B cell (primary cell): Measurements from ENCODE around the gene CA14. TPM values are rescaled to one million over a fixed set of nuclear protein-coding genes. Genes with fewer than 3 reads are reported as not detected.

ENCODE experiments used
- ATAC-seq: fragments of 200-7000 bp; cut with Tn5 transposase; one replicate; pipeline ENCODE4 v1.10.0; 2021; ENCODE audit warnings: low read depth, mild to moderate bottlenecking, moderate number of reproducible peaks, moderate library complexity
- CTCF ChIA-PET: fragments of 350-600 bp; sonication (Branson Sonifier 250); formaldehyde crosslinking; loops from one replicate; lab custom pipeline; 2021; ENCODE audit warnings: antibody characterized with exemption, inconsistent platforms; lab: Charles Lee
- POLR2A ChIA-PET: fragments of 350-600 bp; sonication (Branson Sonifier 250); formaldehyde crosslinking; loops from one replicate; lab custom pipeline; 2021; ENCODE audit warnings: antibody characterized with exemption; lab: Charles Lee
- DNase-seq: peaks from one replicate; pipeline ENCODE4 v3.0.0; 2013
- H2AFZ ChIP-seq: 2 replicates; pipeline ENCODE4 v1.6.1; 2012; ENCODE audit warnings: mild to moderate bottlenecking, low read depth, low read length; ENCODE audit not compliant: insufficient read depth, poor library complexity, severe bottlenecking
- H3K27ac ChIP-seq, 2 donors: 1 replicate in 1 of 2; 2 replicates in 1 of 2; pipeline ENCODE4 v1.5.1; 2012 to 2013; ENCODE audit warnings: low read length in 2 of 2, mild to moderate bottlenecking in 2 of 2, moderate library complexity in 1 of 2
- H3K27me3 ChIP-seq, 4 experiments: fragments of 200-600 bp in 1 of 4; sonication (generic) in 1 of 4; replicated peaks in 1 of 4; 1 replicate in 2 of 4; 2 replicates in 2 of 4; pipeline versions ENCODE4 v1.6.1 to v1.7.0; 2013 to 2016; ENCODE audit warnings: low read length in 3 of 4, mild to moderate bottlenecking in 2 of 4, mixed read lengths in 1 of 4, moderate library complexity in 1 of 4; ENCODE audit not compliant: insufficient read depth in 4 of 4, control insufficient read depth in 3 of 4; ENCODE audit errors: control extremely low read depth in 1 of 4
- H3K36me3 ChIP-seq, 2 experiments: replicated peaks in 1 of 2; 1 replicate in 1 of 2; 2 replicates in 1 of 2; pipeline versions ENCODE4 v1.6.1 to v1.7.1; 2013; ENCODE audit warnings: low read length in 1 of 2; ENCODE audit not compliant: insufficient read depth in 2 of 2, control insufficient read depth in 1 of 2; ENCODE audit errors: control extremely low read depth in 1 of 2, extremely low read depth in 1 of 2
- H3K4me1 ChIP-seq, 2 donors: fragments of 200-600 bp in 1 of 2; sonication (generic) in 1 of 2; 1 replicate in 1 of 2; 2 replicates in 1 of 2; pipeline versions ENCODE4 v1.5.1 to v1.6.1; 2013 to 2017; ENCODE audit warnings: low read length in 2 of 2; ENCODE audit not compliant: control insufficient read depth in 2 of 2, insufficient read depth in 2 of 2
- H3K4me2 ChIP-seq: replicated peaks from 2 replicates; pipeline ENCODE3; 2012; ENCODE audit warnings: mild to moderate bottlenecking, low read depth, low read length; ENCODE audit not compliant: poor library complexity, severe bottlenecking
- H3K4me3 ChIP-seq, 5 experiments: fragments of 200-600 bp in 1 of 5; sonication (generic) in 1 of 5; 1 replicate in 3 of 5; 2 replicates in 2 of 5; pipeline versions ENCODE4 v1.5.1 to v1.7.0; 2011 to 2016; ENCODE audit warnings: low read length in 4 of 5, mild to moderate bottlenecking in 4 of 5, low read depth in 2 of 5, control low read depth in 1 of 5, moderate library complexity in 1 of 5; ENCODE audit not compliant: insufficient read depth in 1 of 5; ENCODE audit errors: control extremely low read depth in 1 of 5, extremely low read depth in 1 of 5
- H3K79me2 ChIP-seq: fragments of 200-600 bp; sonication (generic); one replicate; pipeline ENCODE4 v1.6.0; 2016; ENCODE audit warnings: low read length; ENCODE audit not compliant: control insufficient read depth, insufficient read depth
- H3K9ac ChIP-seq: fragments of 200-600 bp; sonication (generic); 2 replicates; pipeline ENCODE4 v1.6.1; 2017; ENCODE audit warnings: mild to moderate bottlenecking, low read length, moderate library complexity
- H3K9me3 ChIP-seq, 3 donors: one replicate each; pipeline versions ENCODE4 v1.6.1 to v1.7.1; 2013; ENCODE audit warnings: low read length in 2 of 3; ENCODE audit not compliant: control insufficient read depth in 2 of 3, insufficient read depth in 1 of 3; ENCODE audit errors: control extremely low read depth in 1 of 3
- H4K20me1 ChIP-seq: 2 replicates; pipeline ENCODE4 v1.6.0; 2012; ENCODE audit warnings: mild to moderate bottlenecking, low read length; ENCODE audit not compliant: insufficient read depth, control insufficient read depth, poor library complexity, severe bottlenecking
- H3K27ac Mint-ChIP-seq: one replicate; pipeline ENCODE4 v1.8.0; 2021; ENCODE audit warnings: mixed read lengths
- H3K27me3 Mint-ChIP-seq: one replicate; pipeline ENCODE4 v1.8.0; 2021; ENCODE audit warnings: mixed read lengths
- H3K4me1 Mint-ChIP-seq: one replicate; pipeline ENCODE4 v1.8.0; 2021; ENCODE audit warnings: mixed read lengths
- H3K4me3 Mint-ChIP-seq: one replicate; pipeline ENCODE4 v1.8.0; 2021; ENCODE audit warnings: mixed read lengths
- H3K9me3 Mint-ChIP-seq: one replicate; pipeline ENCODE4 v1.8.0; 2022; ENCODE audit warnings: mixed read lengths; ENCODE audit not compliant: insufficient read depth
- CTCF ChIP-seq: fragments of 200-600 bp; IDR thresholded peaks from one replicate; pipeline ENCODE4 v1.8.0; 2022; ENCODE audit warnings: antibody characterized with exemption, mild to moderate bottlenecking
- EZH2 ChIP-seq: IDR thresholded peaks from 2 replicates; pipeline ENCODE4 v1.6.1; 2012; ENCODE audit warnings: borderline replicate concordance, low read depth, mild to moderate bottlenecking, moderate library complexity, low read length; ENCODE audit not compliant: insufficient read depth, poor library complexity, severe bottlenecking
- WGBS: methylation state at CpG from one replicate; pipeline ENCODE4 v1.1.5; 2013; ENCODE audit warnings: missing lambda C conversion rate; ENCODE audit not compliant: insufficient coverage; 5-methylcytosine and 5-hydroxymethylcytosine counted together
- intact Hi-C: fragments of 100-400 bp; cut with micrococcal nuclease; formaldehyde crosslinking; loops from one replicate; pipeline ENCODE4 v1.10.0; 2022
- polyA plus RNA-seq: library from polyadenylated mRNA; depleted of rRNA; stranded (reverse); fragments of >200 nt; gene quantifications from 2 replicates; pipeline ENCODE4 v1.2.3, GENCODE V29; 2012
- total RNA-seq, 2 donors: library from RNA; stranded (reverse); fragments of 120-200 nt in 1 of 2; gene quantifications; 1 replicate in 1 of 2; 2 replicates in 1 of 2; pipeline versions ENCODE4 v1.2.3 to v1.2.4, GENCODE V29; 2013 to 2022

CA14 gene
- total and polyA plus RNA-seq, 2 donors (not counting 1 experiment from before 2014, with no cell fraction given): not detected

DNA sequence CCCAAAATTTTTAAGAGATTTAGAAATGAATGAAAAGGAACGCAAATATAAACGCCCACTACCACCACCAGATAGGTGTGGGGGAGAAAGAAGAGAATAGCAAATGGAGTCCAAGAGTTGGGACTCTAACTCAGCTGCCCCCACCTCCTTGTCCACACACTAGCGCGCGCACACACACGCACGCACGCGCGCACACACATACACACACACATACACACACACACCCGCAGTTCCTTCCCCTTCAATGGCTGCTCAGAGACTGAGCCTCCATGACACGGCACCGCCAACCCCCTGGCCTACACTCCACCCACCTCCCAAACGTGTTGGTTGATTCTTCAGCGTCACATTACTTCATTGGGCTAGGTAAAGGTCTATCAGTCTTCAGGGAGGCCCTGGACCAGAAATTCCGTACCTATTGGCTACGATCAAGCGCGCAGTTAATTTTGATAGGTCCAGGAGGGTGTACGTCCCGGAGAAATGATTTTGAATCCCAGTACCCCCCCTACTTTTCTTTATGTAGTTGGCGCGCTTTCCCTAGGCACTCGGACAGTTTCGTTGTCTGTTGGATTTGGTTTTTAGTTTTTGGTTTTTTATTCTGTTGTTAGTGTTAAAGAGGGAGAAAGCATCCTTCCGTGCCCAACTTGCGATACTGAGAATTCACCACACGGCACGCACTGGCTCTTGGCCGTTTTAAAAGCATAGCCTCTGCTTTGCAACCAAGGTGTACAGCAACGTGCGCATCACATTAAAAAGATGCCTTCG is 21.5 kb upstream of the CA14 start, which contains the start of gene ANP32E:
TSS of gene ANP32E (minus strand) at position 261 of the 762 bp plus-strand sequence. CDS start 326 bp downstream, outside the sequence.
- CTCF ChIA-PET: interaction anchor here (0.7 to 1.2 kb wide), 2 partner anchors 11 to 34 kb away, joined by 3 read pairs; no protein-coding TSS in a partner anchor

More for the DNA sequence above, 21.5 kb upstream of the CA14 start, which contains the start of gene ANP32E:
- under 1% methylated on average over 13 of the region's 33 CpGs for WGBS
- Mint-ChIP-seq H3K4me1 (peaks cover 16% of the 10 kb centered on the region), H3K9me3 (no peaks in the 10 kb centered on the region), H3K4me3 (no peak within 1 kb of the TSS), H3K27ac (no peak within 1 kb of the TSS), H3K27me3 (no peaks in the 10 kb centered on the region)
- Histone ChIP-seq H2AFZ (peak within 1 kb of the TSS; percentile 84), H3K27ac (peak within 1 kb of the TSS; percentile 97 to 98), H3K36me3 (peaks cover 0 to 2% of the 10 kb centered on the region in 2 experiments), H3K27me3 (no peaks in the 10 kb centered on the region), H3K4me1 (peaks cover 23% of the 10 kb centered on the region in 2 donors), H3K9ac (peak within 1 kb of the TSS; percentile 90), H4K20me1 (no peaks in the 10 kb centered on the region), H3K4me2 (peak within 1 kb of the TSS; percentile 93), H3K9me3 (no peaks in the 10 kb centered on the region), H3K79me2 (peaks cover 27% of the 10 kb centered on the region), H3K4me3 (peak within 1 kb of the TSS; percentile 83 to 98 (median 86))
- intact Hi-C loops: loop anchor here (1.0 to 5.0 kb wide), 7 partner anchors 23 to 772 kb away; partner anchors contain the start of genes APH1A, CIART, MRPS21 and PRUNE1
- ATAC-seq (peak; percentile 89), DNase-seq (peak; percentile 98)
- POLR2A ChIA-PET: interaction anchor here (0.5 to 2.1 kb wide), 7 partner anchors 21 to 128 kb away, joined by 3 to 8 read pairs (median 5); partner anchors contain the start of genes APH1A and RPRD2
- TF ChIP-seq EZH2: no peak
- no peak for TF ChIP-seq CTCF
